Mesangial cell (primary cell): ENCODE results near the gene RREB1. TPM values are rescaled to one million over a fixed set of nuclear protein-coding genes. Genes with fewer than 3 reads are reported as not detected.

ENCODE experiments used
- total RNA-seq: library from RNA; depleted of rRNA; stranded (reverse); fragments of >200 nt; gene quantifications from 2 replicates; pipeline ENCODE4 v1.2.3, GENCODE V29; 2015

Gene RREB1, protein sequence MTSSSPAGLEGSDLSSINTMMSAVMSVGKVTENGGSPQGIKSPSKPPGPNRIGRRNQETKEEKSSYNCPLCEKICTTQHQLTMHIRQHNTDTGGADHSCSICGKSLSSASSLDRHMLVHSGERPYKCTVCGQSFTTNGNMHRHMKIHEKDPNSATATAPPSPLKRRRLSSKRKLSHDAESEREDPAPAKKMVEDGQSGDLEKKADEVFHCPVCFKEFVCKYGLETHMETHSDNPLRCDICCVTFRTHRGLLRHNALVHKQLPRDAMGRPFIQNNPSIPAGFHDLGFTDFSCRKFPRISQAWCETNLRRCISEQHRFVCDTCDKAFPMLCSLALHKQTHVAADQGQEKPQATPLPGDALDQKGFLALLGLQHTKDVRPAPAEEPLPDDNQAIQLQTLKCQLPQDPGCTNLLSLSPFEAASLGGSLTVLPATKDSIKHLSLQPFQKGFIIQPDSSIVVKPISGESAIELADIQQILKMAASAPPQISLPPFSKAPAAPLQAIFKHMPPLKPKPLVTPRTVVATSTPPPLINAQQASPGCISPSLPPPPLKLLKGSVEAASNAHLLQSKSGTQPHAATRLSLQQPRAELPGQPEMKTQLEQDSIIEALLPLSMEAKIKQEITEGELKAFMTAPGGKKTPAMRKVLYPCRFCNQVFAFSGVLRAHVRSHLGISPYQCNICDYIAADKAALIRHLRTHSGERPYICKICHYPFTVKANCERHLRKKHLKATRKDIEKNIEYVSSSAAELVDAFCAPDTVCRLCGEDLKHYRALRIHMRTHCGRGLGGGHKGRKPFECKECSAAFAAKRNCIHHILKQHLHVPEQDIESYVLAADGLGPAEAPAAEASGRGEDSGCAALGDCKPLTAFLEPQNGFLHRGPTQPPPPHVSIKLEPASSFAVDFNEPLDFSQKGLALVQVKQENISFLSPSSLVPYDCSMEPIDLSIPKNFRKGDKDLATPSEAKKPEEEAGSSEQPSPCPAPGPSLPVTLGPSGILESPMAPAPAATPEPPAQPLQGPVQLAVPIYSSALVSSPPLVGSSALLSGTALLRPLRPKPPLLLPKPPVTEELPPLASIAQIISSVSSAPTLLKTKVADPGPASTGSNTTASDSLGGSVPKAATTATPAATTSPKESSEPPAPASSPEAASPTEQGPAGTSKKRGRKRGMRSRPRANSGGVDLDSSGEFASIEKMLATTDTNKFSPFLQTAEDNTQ (N-terminal part only)
- total RNA-seq, result 14.7 and 22.7 TPM in 2 replicates

DNA sequence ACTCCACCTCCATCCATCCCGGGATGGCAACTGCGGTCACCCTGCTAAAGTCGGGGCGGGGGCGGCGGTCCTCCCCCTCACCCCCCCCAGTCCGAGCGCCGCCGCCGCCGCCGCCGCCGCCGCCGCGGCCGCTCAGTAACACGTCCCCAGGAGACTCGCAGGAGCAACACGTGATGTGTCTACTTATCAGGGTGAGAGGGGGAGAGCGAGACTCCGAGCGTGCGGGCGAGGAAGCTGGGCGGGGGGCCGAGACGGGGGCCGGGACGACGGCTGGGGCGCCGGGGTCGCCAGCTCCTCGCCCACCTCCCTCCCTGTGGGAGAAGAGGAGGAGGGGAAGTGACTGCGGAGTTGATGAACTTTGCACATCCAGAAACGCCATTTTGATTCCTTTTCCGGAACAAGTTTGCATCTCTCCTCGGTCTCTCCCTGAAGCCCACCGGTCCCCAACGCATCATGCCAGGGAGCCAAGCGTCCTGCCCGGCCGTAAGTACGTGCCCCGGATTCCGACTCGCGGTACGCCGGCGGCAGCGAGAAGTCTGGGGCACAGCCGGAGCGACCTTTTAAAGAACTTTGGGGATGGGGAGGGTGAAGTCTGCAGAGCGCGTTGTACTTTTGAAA is at the start of gene RREB1:
Gene RREB1 (plus strand): TSS at position 384 of the 618 bp plus-strand sequence. CDS start 73,951 bp downstream, outside the sequence.

Other genes starting within 250 kb of the RREB1 start
- 28.9 and 42.4 TPM in 2 replicates for gene SSR1, start 205.2 kb downstream of the RREB1 start, total RNA-seq